ENCODE results near the gene KIF19.

KIF19 gene

DNA sequence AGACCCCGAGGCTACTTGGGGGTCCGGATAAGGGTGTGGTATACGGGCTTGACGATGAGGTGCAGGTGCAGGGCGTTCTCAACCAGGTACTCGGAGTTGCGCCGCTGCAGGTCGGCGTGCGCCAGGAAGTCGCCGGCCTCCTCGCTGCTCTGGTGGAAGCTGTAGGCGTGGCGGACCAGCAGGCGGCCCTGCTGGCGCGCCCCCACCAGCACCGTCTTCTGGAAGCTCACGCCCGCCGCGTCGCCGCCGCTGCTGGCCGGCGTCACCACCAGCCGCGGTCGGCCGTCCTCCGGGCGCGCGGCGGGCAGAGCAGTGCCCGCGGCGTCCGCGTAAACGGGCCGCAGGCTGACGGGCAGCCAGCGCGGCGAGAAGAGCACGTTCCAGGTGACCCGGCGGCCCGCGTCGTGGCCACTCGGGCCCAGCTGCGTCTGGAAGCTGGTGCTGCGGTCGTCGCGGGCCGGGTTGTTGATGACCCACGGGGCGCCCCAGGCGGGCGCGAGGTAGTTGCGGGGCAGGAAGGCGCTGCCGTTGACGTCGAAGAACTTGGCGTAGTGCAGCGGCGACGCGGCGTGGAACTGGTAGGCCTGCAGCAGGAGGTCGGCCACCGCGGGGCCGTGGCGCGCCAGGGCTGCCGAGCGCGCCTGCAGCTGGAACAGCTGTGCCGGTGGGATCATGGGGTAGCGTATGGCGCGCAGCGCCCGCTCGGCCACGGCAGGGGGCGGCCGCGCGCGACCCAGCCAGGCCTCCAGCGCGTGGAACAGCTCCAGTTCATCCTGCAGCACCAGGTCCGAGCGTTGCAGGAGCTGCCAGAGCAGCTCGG, 30.8 kb downstream of the KIF19 start:
- TF ChIP-seq CTCF (IDR thresholded peaks at IDR 0.05; ENCODE audit: low read depth, low read length): no peak
- H3K4me3 ChIP-seq (ENCODE audit: low read depth, low read length): no peak overlapping the region

- TF ChIP-seq CTCF (IDR thresholded peaks at IDR 0.05; ENCODE audit: low read depth, low read length): no peak
- no peak overlapping the region for H3K4me3 ChIP-seq (ENCODE audit: low read depth, low read length)
These were observed 31.4 kb downstream of the KIF19 start for GRCh38 chr17:74357466-74357809.

DNA sequence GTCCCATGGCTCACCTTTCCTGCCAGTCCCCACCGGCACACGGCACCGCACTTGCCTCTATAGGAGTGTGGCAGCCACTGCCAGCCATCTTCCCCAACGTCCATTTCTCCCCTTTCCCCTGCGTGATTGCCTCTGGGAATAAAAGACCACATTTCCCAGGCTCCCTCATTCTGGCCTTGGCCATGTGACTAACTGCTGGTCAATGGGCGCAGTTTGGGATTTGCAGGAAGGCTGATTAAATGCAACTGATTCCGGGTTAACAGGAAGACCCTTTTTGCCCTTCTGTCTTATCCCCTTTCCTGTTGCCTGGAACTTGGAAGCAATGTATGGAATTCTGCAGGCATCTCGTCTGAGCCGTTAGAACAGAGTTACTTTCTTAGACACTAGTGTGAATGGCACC, 32.7 kb downstream of the KIF19 start:
- H3K4me3 ChIP-seq (ENCODE audit: low read depth, low read length): no peak overlapping the region
- TF ChIP-seq CTCF (IDR thresholded peaks at IDR 0.05; ENCODE audit: low read depth, low read length): no peak

- no peak overlapping the region for H3K4me3 ChIP-seq (ENCODE audit: low read depth, low read length)
- TF ChIP-seq CTCF (IDR thresholded peaks at IDR 0.05; ENCODE audit: low read depth, low read length): no peak
These were observed 33.9 kb downstream of the KIF19 start for GRCh38 chr17:74359916-74360315.

- no peak for TF ChIP-seq CTCF (IDR thresholded peaks at IDR 0.05; ENCODE audit: low read depth, low read length)
- no peak overlapping the region for H3K4me3 ChIP-seq (ENCODE audit: low read depth, low read length)
These were observed 34.8 kb downstream of the KIF19 start for GRCh38 chr17:74360899-74361229.

GRCh38 chr17:74361230-74362068, 35.4 kb downstream of the KIF19 start, which contains the start of gene BTBD17:
BTBD17 (minus strand) TSS chr17:74361868; CDS start chr17:74361819, 49 bp downstream.
- no peak for TF ChIP-seq CTCF (IDR thresholded peaks at IDR 0.05; ENCODE audit: low read depth, low read length)
- H3K4me3 ChIP-seq (ENCODE audit: low read depth, low read length): no peak within 1 kb of the TSS

DNA sequence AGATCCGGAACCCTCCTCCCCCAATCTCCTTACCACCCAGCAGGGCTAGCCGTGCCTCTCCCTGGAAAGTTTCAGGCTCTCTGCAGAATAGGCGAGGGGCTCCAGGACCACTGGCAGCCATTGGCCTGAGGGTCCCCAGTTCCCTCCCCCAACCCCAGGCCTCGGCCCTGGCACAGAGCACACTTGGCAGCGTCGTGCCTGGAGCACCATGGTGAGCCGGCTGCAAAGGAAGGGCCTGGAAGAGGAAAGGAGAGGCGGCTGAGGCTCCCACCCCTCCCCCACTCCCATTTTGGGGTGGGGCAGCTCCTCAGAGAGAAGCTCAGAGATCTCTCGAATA, 36.0 kb downstream of the KIF19 start:
- H3K4me3 ChIP-seq (ENCODE audit: low read depth, low read length): no peak overlapping the region
- no peak for TF ChIP-seq CTCF (IDR thresholded peaks at IDR 0.05; ENCODE audit: low read depth, low read length)
